DMS153 (cell line): ENCODE results near the gene SUSD3.

Experiments used
- DNase-seq: peaks from one replicate; lab custom pipeline; 2025; lab: John Stamatoyannopoulos, UW

The SUSD3 gene

DNA sequence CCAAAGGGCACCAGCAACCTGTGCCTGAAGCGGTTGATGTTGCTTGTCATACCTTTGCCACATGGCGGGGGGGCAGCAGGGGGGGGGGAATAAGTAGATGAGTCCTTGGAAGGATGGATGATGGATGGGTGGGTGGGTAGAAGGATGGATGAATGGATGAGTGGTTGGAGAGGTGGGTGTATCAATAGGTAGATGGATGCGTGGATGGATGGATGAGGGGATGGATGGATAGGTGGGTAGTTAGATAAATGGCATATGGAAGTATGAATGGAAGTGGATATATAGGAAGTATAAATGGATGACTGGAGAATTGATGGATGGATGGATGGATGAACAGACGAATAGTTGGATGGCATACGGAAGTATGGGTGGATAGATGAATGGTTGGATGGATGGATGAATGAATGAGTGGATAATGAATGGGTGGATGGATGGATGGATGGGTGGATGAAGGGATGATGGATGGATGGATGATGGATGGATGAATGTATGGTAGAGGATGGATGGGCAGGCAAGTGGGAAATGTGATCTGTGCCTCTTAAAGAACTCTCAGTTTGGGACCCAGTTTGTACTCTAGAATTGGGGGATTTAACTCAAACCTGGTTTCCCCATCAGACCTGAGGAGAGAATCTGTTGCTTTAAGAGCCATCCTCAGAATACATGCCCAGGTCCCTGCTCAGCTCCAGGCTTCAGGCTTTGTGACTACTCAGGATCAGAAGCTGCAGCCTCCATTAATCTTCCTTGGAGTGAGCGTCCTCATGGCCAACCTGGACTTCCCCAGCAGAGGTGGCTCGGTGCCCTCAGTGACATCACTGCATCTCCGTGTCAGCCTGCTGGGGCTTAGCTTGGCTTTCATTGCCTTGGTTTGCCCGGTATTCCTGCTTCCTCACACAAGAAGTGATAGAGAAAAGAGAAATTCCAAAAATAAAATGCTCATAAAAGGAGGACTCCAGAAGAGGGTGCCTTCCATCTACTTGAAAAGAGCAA is 27.6 kb upstream of the SUSD3 start:
- no peak for DNase-seq

- no peak for DNase-seq
Measured at GRCh38 chr9:93031629-93032430, 26.7 kb upstream of the SUSD3 start.

GRCh38 chr9:93032545-93032944 is 26.0 kb upstream of the SUSD3 start:
- no peak for DNase-seq

- no peak for DNase-seq
Measured at GRCh38 chr9:93033531-93033930, 25.0 kb upstream of the SUSD3 start.

DNA sequence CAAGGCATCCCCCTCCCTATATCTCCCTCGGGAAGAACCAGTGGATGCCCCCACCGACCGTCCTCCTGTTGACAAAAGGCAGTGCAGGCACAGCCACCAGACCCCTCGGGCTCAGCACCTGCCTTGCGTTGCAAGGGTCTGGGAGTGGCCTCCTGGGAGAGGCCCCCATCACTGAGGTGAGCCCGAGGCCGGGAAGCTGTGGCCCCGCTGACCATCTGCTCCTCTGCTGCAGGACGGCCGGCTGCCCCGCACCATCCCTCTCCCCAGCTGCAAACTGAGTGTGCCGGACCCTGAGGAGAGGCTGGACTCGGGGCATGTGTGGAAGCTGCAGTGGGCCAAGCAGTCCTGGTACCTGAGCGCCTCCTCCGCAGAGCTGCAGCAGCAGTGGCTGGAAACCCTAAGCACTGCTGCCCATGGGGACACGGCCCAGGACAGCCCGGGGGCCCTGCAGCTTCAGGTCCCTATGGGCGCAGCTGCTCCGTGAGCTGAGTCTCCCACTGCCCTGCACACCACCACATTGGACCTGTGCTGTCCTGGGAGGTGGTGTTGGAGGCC is 23.3 kb upstream of the SUSD3 start:
- DNase-seq, result no peak

DNA sequence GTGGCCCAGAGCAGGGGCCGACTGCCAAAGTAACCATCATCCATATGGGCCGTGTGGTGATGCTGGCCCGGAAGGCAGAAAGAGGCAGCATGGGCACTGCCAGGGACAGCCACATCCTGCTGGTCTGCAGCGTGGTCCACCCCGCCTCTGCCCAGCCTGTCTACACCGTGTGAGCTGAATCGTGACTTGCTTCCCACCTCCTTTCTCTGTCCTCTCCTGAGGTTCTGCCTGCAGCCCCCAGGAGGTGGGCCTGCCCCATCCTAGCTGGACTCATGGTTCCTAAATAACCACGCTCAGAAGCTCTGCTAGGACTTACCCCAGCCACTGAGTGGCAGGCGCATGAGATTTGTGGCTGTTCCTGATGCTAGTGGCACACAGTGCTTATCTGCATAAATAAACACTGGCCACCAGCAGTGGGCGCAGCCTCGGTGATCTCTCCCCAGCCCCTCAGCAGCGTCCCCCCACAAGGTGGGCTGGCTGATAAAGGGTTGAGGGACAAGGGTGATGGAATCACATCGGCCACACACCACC is 22.6 kb upstream of the SUSD3 start:
- DNase-seq, result no peak

DNA sequence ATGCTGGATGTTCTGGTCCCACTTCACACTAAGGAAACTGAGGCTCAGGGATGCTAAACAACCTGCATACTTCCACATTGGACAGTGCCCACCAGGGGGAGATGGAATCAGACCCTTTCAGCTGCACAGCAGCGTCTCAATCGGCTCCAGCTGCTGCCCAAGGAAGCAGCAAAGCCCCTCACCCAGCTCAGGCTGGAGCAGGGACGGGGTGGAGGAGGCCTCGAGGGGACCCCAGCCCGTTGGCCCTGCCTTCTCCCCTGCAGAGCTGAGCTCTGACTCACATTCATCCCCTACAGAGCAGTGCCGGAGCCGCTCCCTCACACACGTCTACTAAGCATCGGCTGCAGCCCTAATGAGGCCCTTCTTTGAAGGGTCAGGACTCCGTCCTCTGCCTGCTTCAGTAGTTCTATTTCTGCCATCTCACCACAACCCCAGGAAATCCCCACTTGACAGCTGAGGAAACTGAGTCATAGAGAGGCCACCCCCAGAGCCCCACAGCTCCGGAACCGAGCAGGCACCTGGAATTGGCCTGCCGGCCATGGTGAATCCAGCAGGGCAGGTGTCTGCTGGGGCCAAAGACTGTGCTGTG is 21.5 kb upstream of the SUSD3 start:
- no peak for DNase-seq

DNA sequence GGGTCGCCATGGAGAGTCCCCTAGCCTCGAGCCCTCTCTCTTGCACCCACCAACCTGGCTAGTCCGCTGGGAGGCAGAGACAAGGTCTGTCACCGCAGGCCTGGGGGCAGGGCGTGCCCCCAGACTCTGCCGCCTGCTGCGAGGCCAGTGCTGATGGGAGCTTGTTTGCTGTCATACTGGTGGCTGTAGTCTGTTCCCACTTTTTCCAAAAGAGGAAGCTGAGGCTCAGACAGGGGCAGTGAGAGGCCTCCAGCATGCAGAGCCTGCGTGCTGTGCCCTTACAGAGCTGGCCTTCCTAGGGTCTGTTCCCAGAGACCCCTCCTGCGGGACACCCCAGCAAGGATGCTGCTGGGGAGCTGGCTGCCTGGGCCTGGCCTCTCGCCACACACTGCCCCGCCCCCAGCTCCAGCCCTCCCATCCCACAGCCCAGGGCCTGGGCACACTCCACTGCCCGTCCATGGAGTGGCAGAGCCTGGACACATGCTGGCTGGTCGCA is 21.0 kb upstream of the SUSD3 start:
- no peak for DNase-seq

- DNase-seq, result no peak
Measured at GRCh38 chr9:93038918-93039317, 19.6 kb upstream of the SUSD3 start.

- no peak for DNase-seq
Measured at GRCh38 chr9:93039456-93039855, 19.0 kb upstream of the SUSD3 start.

GRCh38 chr9:93039976-93040375 is 18.5 kb upstream of the SUSD3 start:
- DNase-seq, result no peak

GRCh38 chr9:93040409-93040808 is 18.1 kb upstream of the SUSD3 start:
- no peak for DNase-seq

GRCh38 chr9:93041108-93041802 is 17.2 kb upstream of the SUSD3 start:
- DNase-seq, result no peak

GRCh38 chr9:93043122-93043521 is 15.4 kb upstream of the SUSD3 start:
- DNase-seq, result no peak

DNA sequence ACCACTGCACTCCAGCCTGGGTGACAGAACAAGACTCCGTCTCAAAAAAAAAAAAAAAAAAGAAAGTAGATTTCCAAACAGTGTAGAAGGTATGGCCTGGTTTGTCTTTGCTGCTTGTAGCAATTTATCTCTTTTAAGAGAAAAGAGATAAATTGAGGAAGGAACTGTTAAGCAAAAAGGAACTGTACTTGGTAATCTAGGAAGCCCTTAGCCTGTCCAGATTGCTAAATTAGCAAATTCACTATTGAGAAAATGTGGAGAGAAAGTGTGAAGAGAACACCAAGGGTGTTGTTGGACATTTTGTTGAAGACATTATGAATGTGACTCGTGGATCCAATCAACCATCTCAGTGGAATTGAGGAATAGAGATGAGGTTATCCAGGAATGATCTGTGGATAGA is 13.0 kb upstream of the SUSD3 start:
- DNase-seq, result no peak

GRCh38 chr9:93048566-93049448 is 9.7 kb upstream of the SUSD3 start:
- no peak for DNase-seq

GRCh38 chr9:93049491-93049890 is 9.0 kb upstream of the SUSD3 start:
- DNase-seq, result no peak

- DNase-seq, result no peak
Measured at GRCh38 chr9:93050231-93050630, 8.3 kb upstream of the SUSD3 start.

DNA sequence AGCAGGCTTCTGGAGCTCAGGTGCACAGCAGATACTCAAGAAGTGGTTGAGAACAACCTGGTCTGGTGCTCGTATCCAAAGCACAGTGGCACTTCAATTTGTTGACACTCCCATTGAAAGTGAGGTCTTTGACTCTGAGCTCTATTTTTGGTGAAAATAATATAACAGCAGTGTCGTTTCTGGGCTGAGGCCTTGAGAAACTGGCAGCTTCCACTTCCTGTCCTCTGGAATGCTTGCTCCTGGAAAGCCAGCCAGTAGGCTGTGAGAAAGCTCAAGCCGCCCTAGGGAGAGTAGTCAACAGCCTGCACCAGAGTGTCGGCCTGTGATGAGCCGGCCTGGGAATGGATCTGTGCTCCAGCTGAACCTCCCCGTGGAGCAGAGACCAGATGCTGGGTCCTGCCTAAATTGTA is 6.8 kb upstream of the SUSD3 start:
- no peak for DNase-seq
